GM18867 (cell line): ENCODE results near the gene FNTB.
"Not testable (repeated sequence)": the region's sequence is repeated elsewhere in the genome, so short reads cannot be mapped to it uniquely, and the experiment has no call there.

Experiments
- ATAC-seq: cut with Tn5 transposase; IDR thresholded peaks from one replicate; pipeline ENCODE4 v1.9.1; 2021; ENCODE audit warnings: mild to moderate bottlenecking, moderate library complexity; ENCODE audit not compliant: unreplicated experiment

FNTB gene

DNA sequence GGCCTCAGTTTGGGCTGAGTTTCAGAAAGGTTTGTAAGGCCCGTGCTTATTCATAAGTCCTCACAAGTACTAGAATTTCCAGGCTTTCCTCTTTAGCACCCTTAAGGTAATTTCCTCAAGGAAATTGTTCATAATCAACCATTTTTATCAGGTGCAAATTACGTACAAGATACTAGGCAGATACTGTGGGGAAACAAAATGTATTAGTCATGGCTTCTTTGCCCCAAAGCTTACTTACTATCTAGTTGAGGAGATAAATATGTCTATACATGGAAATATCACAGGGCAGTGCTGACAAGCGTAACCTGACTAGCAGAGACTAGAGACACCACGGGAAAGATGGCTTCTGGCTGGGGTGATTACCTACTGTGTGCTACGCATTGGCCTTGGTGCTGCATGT lies 93.1 kb downstream of the FNTB start:
- ATAC-seq: no peak

DNA sequence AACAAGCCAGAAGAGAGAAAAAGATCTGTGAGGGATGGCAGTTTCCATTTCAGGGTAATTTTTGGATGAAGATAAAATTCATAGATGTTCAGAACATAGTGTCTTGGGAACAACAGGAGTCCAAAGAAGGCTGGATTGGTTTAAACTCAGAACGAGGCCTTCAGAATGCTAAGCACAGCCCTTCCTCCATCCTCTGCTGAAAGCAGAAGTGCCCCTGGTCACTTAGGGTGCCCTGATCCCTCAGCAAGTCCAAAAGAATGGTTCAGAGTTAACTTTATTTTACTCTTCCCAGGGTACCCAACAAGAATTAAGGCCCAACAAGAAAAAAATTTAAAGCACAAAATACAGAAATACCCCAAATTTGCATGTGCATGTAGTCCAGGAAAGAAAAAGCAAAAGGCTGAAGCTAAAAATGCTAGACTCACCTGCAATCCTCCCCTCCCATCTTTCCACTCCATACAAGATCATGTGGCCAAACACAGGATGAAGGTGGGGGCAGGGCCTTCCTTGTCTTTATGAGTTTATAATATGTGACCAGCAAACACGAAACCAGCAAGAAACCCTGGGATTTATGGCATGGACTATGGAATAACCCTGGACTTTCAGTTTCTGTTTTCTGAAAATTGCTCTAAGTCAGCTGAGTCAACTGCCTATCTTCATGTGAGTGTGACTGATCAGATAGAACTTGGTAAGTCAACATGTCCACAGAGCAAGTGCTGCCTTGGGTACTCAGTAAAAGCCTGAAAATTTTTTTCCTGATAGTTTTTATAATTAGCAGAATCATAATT lies 94.5 kb downstream of the FNTB start:
- ATAC-seq: no peak

DNA sequence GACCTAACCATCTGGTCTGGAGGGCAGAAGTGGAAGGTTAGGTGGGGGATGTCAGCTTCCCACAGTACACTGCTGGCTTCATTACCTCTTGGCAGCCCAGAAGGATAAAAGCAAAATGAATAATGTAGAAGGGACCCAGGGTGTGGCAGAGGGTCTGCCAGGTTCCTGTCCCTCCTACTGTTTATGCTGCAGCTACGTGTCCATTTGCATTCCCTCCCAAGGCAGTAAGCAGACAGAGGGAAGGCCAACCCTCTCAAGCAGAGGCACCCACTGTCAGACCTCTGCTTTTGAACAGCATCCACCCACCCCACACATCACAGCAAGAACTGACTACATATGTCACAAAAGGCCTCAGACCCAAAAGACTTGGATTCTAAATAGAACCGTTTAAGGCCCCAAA lies 96.2 kb downstream of the FNTB start:
- no peak for ATAC-seq

GRCh38 chr14:65084554-65085505 lies 98.1 kb downstream of the FNTB start:
- no peak for ATAC-seq

DNA sequence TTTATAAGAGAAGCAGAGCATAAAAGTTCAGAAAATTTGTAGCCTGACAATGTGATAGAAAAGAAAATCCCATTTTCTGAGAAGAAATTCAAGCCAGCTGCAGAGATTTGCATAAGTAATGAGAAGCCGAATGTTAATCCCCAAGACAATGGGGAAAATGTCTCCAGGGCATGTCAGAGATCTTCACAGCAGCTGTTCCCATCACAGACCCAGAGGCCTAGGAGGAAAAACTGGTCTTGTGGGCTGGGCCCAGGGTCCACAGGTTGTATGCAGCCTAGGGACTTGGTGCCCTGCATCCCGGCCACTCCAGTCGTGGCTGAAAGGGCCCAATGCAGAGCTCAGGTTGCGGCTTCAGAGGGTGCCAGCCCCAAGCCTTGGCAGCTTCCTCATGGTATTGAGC lies 100.0 kb downstream of the FNTB start:
- ATAC-seq: not testable (repeated sequence)

- ATAC-seq: not testable (repeated sequence)
These were observed 101.1 kb downstream of the FNTB start for GRCh38 chr14:65087835-65088234.

- no peak for ATAC-seq
These were observed 105.7 kb downstream of the FNTB start for GRCh38 chr14:65092349-65092748.

GRCh38 chr14:65095633-65096205 lies 109.0 kb downstream of the FNTB start:
- no peak for ATAC-seq

DNA sequence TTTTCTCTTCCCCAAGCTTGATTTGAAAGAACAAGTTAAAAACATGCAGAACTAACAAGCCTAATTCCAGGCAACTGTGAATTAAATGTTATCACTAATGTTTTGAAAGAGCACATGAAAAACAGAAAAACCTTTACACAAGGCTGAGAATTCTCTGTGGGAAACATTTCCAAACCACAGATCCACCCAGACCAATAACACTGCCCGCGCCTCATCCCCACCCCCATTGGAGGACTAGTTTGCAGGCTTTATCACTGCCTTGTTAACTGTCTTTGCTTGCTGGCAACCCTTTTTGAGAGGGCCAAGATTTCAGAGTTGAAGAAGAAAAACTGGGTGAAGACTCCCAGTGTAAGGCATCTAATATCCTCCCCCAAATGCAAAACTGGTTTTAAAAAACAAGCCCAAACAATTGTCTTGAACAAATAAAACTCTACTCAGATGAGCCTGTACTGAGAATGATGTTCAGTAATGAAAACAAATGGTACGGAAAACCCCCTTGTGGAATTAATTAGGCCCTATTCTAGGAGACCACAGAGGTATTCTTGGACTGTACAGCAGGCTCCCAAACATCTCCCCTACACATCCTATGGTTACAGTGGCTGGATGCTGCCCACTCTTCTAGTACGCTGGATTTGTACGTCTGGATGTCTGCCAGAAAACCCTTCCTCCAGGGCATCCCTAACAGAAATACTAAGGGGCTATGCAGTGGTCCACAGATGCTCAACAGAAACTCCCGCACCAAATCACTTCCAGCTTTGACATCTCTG lies 109.8 kb downstream of the FNTB start:
- no peak for ATAC-seq

GRCh38 chr14:65098586-65098985 lies 111.9 kb downstream of the FNTB start:
- no peak for ATAC-seq

- no peak for ATAC-seq
These were observed 114.3 kb downstream of the FNTB start for GRCh38 chr14:65100922-65101541.

DNA sequence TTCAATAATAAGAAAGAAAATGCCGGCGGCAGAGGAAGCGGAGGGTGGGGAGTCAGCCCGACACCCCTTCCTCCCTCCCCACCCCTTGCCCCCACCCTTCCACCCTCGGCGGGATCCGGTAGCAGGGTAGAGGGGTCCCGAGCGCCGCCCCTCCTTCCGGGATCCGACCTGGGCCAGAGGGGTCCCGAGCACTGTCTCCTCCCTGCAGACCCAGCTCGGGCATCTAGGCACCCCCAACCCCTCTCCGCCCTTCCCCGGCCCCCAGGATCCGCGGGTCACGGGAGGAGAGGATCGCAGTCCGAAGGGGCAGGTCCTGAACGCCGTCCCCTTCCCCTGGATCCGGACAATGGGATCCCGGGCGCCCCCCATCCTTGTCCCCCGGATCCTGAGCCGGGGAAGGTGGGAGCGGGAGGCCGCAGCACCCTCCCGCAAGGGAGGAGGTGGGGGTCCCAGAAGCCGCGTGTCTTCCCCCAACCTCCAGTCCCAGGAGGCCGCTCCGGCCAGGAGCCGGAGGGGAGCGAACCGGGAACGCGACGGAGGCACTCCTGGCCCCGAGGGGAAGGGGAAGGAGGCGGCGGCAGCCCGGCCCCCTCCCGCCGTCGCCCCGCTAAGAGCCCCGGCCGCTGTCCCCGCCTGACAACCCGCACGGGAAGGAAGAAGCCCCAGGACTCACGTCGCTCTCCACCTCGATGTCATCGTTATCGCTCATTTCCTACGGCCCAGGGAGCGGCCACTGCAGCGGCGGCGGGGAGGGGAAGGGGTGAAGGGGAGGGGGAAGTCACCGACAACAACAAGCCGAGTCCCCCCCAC lies 115.1 kb downstream of the FNTB start:
- ATAC-seq: peak; percentile 2

GRCh38 chr14:65102441-65103149 lies 115.9 kb downstream of the FNTB start, which contains the start of gene MAX:
MAX (minus strand) TSS chr14:65102517; CDS start chr14:65102339, 178 bp downstream.
- ATAC-seq: peak; percentile 89

DNA sequence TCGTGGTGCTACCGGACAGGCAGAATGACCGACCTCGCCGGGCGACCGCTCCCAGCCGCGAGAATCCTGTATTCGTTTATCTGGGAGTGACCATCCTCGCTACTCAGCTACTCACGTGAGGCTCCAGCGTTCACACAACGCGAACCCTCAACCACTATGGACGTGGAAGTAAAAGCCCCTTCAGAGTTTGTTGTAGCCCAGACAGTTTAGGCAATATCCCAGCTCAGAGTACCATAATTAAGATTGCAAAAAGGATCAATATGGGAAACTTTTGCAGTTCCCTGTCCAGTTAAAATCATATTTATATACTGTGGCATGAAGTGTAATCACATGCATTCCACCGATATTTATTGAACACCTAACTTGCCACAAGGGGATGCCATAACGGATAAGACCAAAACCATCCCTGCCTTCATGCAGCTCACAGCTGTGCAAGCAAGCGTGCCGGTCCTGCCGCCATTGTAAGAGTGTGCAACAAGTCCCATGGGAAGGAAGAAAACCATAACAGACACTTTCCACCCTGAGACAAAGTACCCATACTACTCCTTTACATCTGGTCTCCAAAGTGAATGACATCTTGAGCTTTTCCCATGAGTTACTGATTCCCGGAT lies 116.6 kb downstream of the FNTB start:
- ATAC-seq: no peak

DNA sequence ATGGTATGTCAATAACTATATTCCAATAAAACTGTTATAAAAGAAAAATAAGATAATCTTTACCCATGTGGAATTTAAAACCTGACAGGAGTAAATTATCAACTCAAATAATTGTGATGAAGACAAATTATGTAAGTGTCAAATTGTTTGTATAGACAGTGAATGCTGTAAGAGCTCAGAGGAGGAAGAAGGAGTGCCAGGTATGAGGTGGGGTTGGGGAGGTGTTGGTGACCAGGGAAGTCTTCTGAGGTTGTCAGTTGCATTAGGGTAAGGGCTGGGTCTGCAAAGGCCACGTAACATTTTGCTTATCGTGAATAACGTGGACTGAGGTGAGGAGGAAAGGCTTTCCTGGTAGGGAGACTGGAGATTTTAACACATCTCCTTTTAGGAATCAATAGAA lies 118.1 kb downstream of the FNTB start:
- no peak for ATAC-seq

DNA sequence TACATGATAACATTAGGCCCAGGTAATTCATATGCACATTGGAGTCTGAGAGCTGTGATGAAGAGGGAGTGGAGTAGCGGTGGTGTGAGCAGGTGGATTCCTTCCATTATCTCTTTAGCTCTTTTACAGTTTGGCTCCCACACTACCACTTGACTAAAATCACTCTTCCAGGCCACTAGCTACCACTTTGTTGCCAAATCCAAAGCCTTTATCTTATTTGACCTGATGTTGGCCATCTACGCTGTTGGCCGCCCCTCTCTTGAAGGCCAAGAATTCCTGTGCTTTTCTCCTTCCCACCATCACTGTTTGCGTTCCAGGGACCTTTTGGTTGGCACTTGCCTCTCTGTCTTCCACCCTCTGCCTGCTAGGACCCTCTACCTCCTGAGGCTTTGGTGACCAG lies 119.6 kb downstream of the FNTB start:
- ATAC-seq: no peak

- no peak for ATAC-seq
These were observed 120.0 kb downstream of the FNTB start for GRCh38 chr14:65106736-65107135.

DNA sequence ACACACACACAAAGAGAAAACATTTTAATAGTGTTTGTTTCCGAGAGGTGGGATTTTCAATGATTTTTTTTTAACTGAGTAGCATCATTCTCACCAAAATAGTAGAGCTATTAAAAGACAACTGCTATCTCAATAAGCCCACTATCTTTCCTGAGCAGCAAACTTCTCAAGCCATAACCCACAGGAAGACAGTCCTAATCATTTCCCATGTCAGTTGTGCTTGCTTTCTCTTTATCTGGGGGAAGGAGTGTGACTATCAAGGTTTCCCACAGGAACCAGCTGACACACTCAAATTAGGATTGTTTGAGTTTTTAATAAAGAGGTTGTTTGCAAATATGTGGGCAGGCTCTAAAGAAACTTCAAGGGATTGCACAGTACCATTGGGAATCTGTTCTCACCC lies 120.5 kb downstream of the FNTB start:
- ATAC-seq: no peak
